HL-60 (cell line): ENCODE measurements around the gene VWA8.

Experiments used
- DNase-seq, 2 experiments: peaks; one replicate each; pipeline ENCODE4 v3.0.0-alpha.2; 2010 to 2020; ENCODE audit warnings: low read depth in 1 of 2, low spot score in 1 of 2
- H3K27ac ChIP-seq: fragments of 250-450 bp; sonication (Bioruptor Pico); replicated peaks from 2 replicates; pipeline ENCODE4 v1.5.1; 2020; ENCODE audit warnings: mild to moderate bottlenecking, moderate library complexity
- H3K27me3 ChIP-seq: fragments of 250-450 bp; sonication (Bioruptor Pico); 2 replicates; pipeline ENCODE4 v1.5.1; 2021; ENCODE audit warnings: mild to moderate bottlenecking, moderate library complexity; ENCODE audit not compliant: insufficient read depth, poor library complexity, severe bottlenecking
- H3K4me3 ChIP-seq: replicated peaks from 2 replicates; pipeline ENCODE4 v1.5.1; 2011; ENCODE audit warnings: mild to moderate bottlenecking, control low read depth, low read length; ENCODE audit not compliant: insufficient read depth
- GABPA ChIP-seq: IDR thresholded peaks from 2 replicates; pipeline ENCODE4 v1.6.1; 2012; ENCODE audit warnings: low read depth
- POLR2AphosphoS5 ChIP-seq: IDR thresholded peaks from 2 replicates; pipeline ENCODE4 v1.6.1; 2012; ENCODE audit warnings: low read depth
- REST ChIP-seq: IDR thresholded peaks from 2 replicates; pipeline ENCODE4 v1.6.1; 2012; ENCODE audit warnings: low read depth; ENCODE audit not compliant: insufficient replicate concordance
- SPI1 ChIP-seq: IDR thresholded peaks from 2 replicates; pipeline ENCODE4 v1.6.1; 2012; ENCODE audit warnings: low read depth, mild to moderate bottlenecking, borderline replicate concordance
- TF ChIP-seq, protein P1 (sequence below): IDR thresholded peaks from one replicate; pipeline ENCODE4 v1.5.1; 2011; ENCODE audit warnings: low read length, control low read depth, inconsistent platforms; ENCODE audit not compliant: insufficient read depth

The VWA8 gene

DNA sequence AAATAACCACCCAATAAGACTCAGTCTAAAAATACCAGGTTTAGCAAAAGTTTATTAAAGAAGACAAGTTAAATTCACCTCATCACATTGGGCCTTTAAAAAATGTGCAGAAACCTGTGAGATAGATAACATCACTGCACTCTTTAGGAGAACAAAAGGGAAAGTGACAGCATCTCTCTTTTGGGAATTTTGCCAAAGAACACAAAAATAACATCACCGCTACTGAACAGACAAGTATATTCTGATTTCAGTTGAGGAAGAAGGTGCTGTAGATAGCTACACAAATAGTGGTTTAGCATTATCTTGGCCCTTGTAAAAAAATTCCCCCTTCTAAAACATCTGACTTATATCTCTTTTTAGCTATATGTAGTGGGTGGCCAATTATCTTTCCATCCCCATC is 244.7 kb downstream of the VWA8 start:
- no peak overlapping the region for H3K27ac ChIP-seq
- TF ChIP-seq SPI1 (no peak), GABPA (no peak), REST (no peak), POLR2AphosphoS5 (no peak)
- TF ChIP-seq, protein P1, sequence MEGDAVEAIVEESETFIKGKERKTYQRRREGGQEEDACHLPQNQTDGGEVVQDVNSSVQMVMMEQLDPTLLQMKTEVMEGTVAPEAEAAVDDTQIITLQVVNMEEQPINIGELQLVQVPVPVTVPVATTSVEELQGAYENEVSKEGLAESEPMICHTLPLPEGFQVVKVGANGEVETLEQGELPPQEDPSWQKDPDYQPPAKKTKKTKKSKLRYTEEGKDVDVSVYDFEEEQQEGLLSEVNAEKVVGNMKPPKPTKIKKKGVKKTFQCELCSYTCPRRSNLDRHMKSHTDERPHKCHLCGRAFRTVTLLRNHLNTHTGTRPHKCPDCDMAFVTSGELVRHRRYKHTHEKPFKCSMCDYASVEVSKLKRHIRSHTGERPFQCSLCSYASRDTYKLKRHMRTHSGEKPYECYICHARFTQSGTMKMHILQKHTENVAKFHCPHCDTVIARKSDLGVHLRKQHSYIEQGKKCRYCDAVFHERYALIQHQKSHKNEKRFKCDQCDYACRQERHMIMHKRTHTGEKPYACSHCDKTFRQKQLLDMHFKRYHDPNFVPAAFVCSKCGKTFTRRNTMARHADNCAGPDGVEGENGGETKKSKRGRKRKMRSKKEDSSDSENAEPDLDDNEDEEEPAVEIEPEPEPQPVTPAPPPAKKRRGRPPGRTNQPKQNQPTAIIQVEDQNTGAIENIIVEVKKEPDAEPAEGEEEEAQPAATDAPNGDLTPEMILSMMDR: no peak
- no peak overlapping the region for H3K4me3 ChIP-seq
- H3K27me3 ChIP-seq: no peaks in the 10 kb centered on the region
- no peak for DNase-seq

DNA sequence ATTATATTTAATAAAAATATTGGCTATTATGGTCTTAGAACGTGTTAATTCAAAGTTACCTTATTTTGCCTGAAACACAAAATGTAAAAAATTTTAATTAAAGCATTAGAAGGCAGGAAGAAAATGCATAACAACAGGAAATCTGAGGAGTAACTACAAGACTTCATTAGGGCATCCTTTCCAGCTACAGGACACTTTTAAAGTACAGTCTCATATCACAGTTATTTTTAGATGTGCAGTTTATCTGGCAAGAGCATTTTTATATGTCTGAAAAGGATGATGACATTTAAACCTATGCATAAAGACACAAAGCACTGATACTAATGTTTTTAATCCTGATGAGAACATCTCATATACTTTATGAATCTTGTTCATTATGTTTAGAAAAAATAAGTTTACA is 247.5 kb downstream of the VWA8 start:
- H3K27ac ChIP-seq: no peak overlapping the region
- DNase-seq: no peak
- TF ChIP-seq SPI1 (no peak), REST (no peak)
- no peaks in the 10 kb centered on the region for H3K27me3 ChIP-seq
- H3K4me3 ChIP-seq: no peak overlapping the region

- Histone ChIP-seq H3K27ac (no peak overlapping the region), H3K27me3 (no peaks in the 10 kb centered on the region), H3K4me3 (no peak overlapping the region)
- TF ChIP-seq GABPA (no peak), POLR2AphosphoS5 (no peak), SPI1 (no peak), REST (no peak)
- TF ChIP-seq, protein P1: no peak
- no peak for DNase-seq
Observed at GRCh38 chr13:41710771-41711170, 250.1 kb downstream of the VWA8 start.

DNA sequence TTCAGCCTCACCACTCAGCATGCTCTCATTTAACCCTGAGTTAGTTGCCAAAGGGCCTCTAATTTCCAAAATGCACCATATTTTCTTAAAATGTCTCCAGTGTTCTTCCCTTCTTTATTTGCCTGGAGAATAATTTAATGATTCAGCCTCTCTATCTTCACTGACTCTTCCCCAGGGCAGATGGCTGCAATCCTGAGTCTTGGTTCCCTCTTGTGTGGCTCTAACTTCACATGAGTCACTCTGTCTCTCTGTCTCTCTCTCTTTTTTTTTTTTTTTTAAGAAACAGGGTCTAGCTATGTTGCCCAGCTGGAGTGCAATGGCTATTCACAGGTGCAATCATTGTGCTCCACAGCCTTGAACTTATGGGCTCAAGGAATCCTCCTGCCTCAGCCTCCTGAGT is 251.4 kb downstream of the VWA8 start:
- DNase-seq: no peak
- Histone ChIP-seq H3K27me3 (no peaks in the 10 kb centered on the region), H3K27ac (no peak overlapping the region), H3K4me3 (no peak overlapping the region)
- TF ChIP-seq POLR2AphosphoS5 (no peak), GABPA (no peak), SPI1 (no peak), REST (no peak)
- TF ChIP-seq, protein P1: no peak
